OCI-LY1 (cell line): ENCODE measurements around the gene PLPP7.

Experiments used
- H2AFZ ChIP-seq: fragments of 200-600 bp; sonication (generic), shearing (Covaris generic); 2 replicates; pipeline ENCODE4 v1.6.0; 2014; ENCODE audit warnings: antibody characterized with exemption, mild to moderate bottlenecking, low read length
- H3F3A ChIP-seq: fragments of 200-600 bp; sonication (generic), shearing (Covaris generic); 2 replicates; pipeline ENCODE4 v1.6.0; 2014; ENCODE audit warnings: mild to moderate bottlenecking, antibody characterized with exemption, low read length, moderate library complexity; ENCODE audit not compliant: insufficient read depth
- H3K27ac ChIP-seq: fragments of 200-600 bp; sonication (generic); 2 replicates; pipeline ENCODE4 v1.5.1; 2014; ENCODE audit warnings: low read length, mixed run types, mild to moderate bottlenecking, low read depth; ENCODE audit not compliant: poor library complexity, severe bottlenecking
- H3K27me3 ChIP-seq: fragments of 200-600 bp; sonication (generic); 2 replicates; pipeline ENCODE4 v1.6.0; 2014; ENCODE audit warnings: antibody characterized with exemption, mild to moderate bottlenecking, low read length, moderate library complexity; ENCODE audit not compliant: insufficient read depth
- H3K36me3 ChIP-seq: fragments of 200-600 bp; sonication (generic); 2 replicates; pipeline ENCODE4 v1.6.1; 2014; ENCODE audit warnings: mild to moderate bottlenecking, antibody characterized with exemption, low read length, moderate library complexity, mixed read lengths; ENCODE audit not compliant: insufficient read depth
- H3K4me1 ChIP-seq: fragments of 200-600 bp; sonication (generic); 2 replicates; pipeline ENCODE4 v1.5.1; 2014; ENCODE audit warnings: mild to moderate bottlenecking, low read length, moderate library complexity; ENCODE audit not compliant: insufficient read depth, severe bottlenecking
- H3K4me2 ChIP-seq: fragments of 200-600 bp; sonication (generic), shearing (Covaris generic); 2 replicates; pipeline ENCODE4 v1.6.1; 2014; ENCODE audit warnings: low read length
- H3K4me3 ChIP-seq: fragments of 200-600 bp; sonication (generic); 2 replicates; pipeline ENCODE4 v1.5.1; 2014; ENCODE audit warnings: low read length, low read depth, mild to moderate bottlenecking, mixed read lengths; ENCODE audit not compliant: poor library complexity, severe bottlenecking
- H3K79me2 ChIP-seq: fragments of 200-600 bp; shearing (Covaris generic); 2 replicates; pipeline ENCODE4 v1.6.1; 2016; ENCODE audit warnings: mixed run types, low read length, mixed read lengths; ENCODE audit not compliant: insufficient read depth
- H3K9ac ChIP-seq: fragments of 200-600 bp; sonication (generic), shearing (Covaris generic); 2 replicates; pipeline ENCODE4 v1.6.1; 2014; ENCODE audit warnings: mild to moderate bottlenecking, low read length, mixed read lengths
- H3K9me2 ChIP-seq: fragments of 200-600 bp; sonication (generic), shearing (Covaris generic); 2 replicates; pipeline ENCODE4 v1.6.1; 2014; ENCODE audit warnings: low read depth, mild to moderate bottlenecking, low read length, mixed read lengths
- H3K9me3 ChIP-seq: fragments of 200-600 bp; shearing (Covaris generic); 2 replicates; pipeline ENCODE4 v1.6.1; 2014; ENCODE audit warnings: low read length, mixed read lengths
- H4K20me1 ChIP-seq: fragments of 200-600 bp; sonication (generic), shearing (Covaris generic); 2 replicates; pipeline ENCODE4 v1.6.0; 2016; ENCODE audit warnings: mild to moderate bottlenecking, low read length; ENCODE audit not compliant: insufficient read depth
- EZH2 ChIP-seq: fragments of 200-600 bp; sonication (generic), shearing (Covaris generic); IDR thresholded peaks from 2 replicates; pipeline ENCODE4 v1.8.0; 2017; ENCODE audit warnings: borderline replicate concordance, mixed run types, mild to moderate bottlenecking, antibody characterized with exemption, low read length, moderate library complexity, mixed read lengths
- TF ChIP-seq, protein P1 (sequence below): fragments of 200-600 bp; sonication (generic), shearing (Covaris generic); IDR thresholded peaks from 2 replicates; pipeline ENCODE4 v1.5.1; 2017; ENCODE audit warnings: mild to moderate bottlenecking, antibody characterized with exemption, low read length, moderate library complexity, mixed read lengths

Gene PLPP7

GRCh38 chr9:131290036-131290766, 678 bp downstream of the PLPP7 start:
- peaks cover 4% of the 10 kb centered on the region for H3K4me1 ChIP-seq
- H3K9ac ChIP-seq: no peak overlapping the region
- H2AFZ ChIP-seq: no peak overlapping the region
- H4K20me1 ChIP-seq: no peaks in the 10 kb centered on the region
- H3K36me3 ChIP-seq: no peaks in the 10 kb centered on the region
- H3K9me3 ChIP-seq: no peaks in the 10 kb centered on the region
- H3K4me3 ChIP-seq: no peak overlapping the region
- TF ChIP-seq, protein P1, sequence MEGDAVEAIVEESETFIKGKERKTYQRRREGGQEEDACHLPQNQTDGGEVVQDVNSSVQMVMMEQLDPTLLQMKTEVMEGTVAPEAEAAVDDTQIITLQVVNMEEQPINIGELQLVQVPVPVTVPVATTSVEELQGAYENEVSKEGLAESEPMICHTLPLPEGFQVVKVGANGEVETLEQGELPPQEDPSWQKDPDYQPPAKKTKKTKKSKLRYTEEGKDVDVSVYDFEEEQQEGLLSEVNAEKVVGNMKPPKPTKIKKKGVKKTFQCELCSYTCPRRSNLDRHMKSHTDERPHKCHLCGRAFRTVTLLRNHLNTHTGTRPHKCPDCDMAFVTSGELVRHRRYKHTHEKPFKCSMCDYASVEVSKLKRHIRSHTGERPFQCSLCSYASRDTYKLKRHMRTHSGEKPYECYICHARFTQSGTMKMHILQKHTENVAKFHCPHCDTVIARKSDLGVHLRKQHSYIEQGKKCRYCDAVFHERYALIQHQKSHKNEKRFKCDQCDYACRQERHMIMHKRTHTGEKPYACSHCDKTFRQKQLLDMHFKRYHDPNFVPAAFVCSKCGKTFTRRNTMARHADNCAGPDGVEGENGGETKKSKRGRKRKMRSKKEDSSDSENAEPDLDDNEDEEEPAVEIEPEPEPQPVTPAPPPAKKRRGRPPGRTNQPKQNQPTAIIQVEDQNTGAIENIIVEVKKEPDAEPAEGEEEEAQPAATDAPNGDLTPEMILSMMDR: no peak
- no peak for TF ChIP-seq EZH2
- peaks cover 9% of the 10 kb centered on the region; the same call in 1 of the 2 replicates for H3K27me3 ChIP-seq
- H3K4me2 ChIP-seq: no peak overlapping the region; the same call in 1 of the 2 replicates
- no peaks in the 10 kb centered on the region for H3K9me2 ChIP-seq
- no peaks in the 10 kb centered on the region for H3K79me2 ChIP-seq
- no peak overlapping the region for H3K27ac ChIP-seq
- no peaks in the 10 kb centered on the region for H3F3A ChIP-seq

- no peaks in the 10 kb centered on the region for H3K9me2 ChIP-seq
- H3K9me3 ChIP-seq: no peaks in the 10 kb centered on the region
- no peaks in the 10 kb centered on the region for H3K36me3 ChIP-seq
- H3K27ac ChIP-seq: no peak overlapping the region
- H2AFZ ChIP-seq: no peak overlapping the region
- no peak overlapping the region for H3K9ac ChIP-seq
- no peak overlapping the region for H3K4me3 ChIP-seq
- H3K4me1 ChIP-seq: peaks cover 4% of the 10 kb centered on the region
- peaks cover 9% of the 10 kb centered on the region; the same call in 1 of the 2 replicates for H3K27me3 ChIP-seq
- no peak overlapping the region for H3K4me2 ChIP-seq
- no peaks in the 10 kb centered on the region for H3F3A ChIP-seq
- H3K79me2 ChIP-seq: no peaks in the 10 kb centered on the region
- TF ChIP-seq EZH2: no peak
- TF ChIP-seq, protein P1: no peak
- no peaks in the 10 kb centered on the region for H4K20me1 ChIP-seq
Measured at GRCh38 chr9:131290767-131291370, 1.3 kb downstream of the PLPP7 start.

GRCh38 chr9:131291795-131292315, 2.3 kb downstream of the PLPP7 start:
- Histone ChIP-seq H4K20me1 (no peaks in the 10 kb centered on the region), H3K4me2 (no peak overlapping the region), H3K9me3 (no peaks in the 10 kb centered on the region), H3K9me2 (no peaks in the 10 kb centered on the region), H3K9ac (no peak overlapping the region), H3K27ac (no peak overlapping the region), H3K4me1 (peaks cover 4% of the 10 kb centered on the region), H3F3A (no peaks in the 10 kb centered on the region), H2AFZ (no peak overlapping the region), H3K4me3 (no peak overlapping the region), H3K27me3 (peaks cover 9% of the 10 kb centered on the region; the same call in 1 of the 2 replicates), H3K36me3 (no peaks in the 10 kb centered on the region), H3K79me2 (no peaks in the 10 kb centered on the region)
- TF ChIP-seq, protein P1: no peak
- TF ChIP-seq EZH2: no peak
